ENCODE results near the gene ZNF444.
"Not testable (repeated sequence)": the region's sequence is repeated elsewhere in the genome, so short reads cannot be mapped to it uniquely, and the experiment has no call there.

Gene ZNF444

DNA sequence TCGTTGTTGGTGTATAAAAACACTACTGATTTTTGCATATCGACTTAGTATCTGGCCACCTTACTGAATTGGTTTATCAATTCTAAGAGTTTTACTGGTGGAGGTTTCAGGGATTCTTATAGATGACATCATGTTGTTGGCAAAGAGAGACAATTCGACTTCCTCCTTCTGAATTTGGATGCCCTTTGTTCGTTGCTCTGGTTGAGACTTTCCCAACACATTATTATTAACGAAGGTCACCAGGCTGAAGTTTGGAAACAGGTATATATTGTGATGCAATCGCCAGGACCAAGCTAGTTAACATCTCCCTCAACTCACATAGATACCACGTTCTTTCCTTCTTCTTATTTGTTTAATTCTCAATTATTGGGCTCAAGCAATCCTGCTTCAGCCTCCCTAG is 58.6 kb downstream of the ZNF444 start:
- DNase-seq (ENCODE audit: low read depth, low spot score) = no peak
- ChIA-PET POLR2A (no interaction called here), CTCF (no interaction called here)
- H3K4me3 ChIP-seq (ENCODE audit: low read depth, low read length) = no peak overlapping the region
- TF ChIP-seq, protein P1, sequence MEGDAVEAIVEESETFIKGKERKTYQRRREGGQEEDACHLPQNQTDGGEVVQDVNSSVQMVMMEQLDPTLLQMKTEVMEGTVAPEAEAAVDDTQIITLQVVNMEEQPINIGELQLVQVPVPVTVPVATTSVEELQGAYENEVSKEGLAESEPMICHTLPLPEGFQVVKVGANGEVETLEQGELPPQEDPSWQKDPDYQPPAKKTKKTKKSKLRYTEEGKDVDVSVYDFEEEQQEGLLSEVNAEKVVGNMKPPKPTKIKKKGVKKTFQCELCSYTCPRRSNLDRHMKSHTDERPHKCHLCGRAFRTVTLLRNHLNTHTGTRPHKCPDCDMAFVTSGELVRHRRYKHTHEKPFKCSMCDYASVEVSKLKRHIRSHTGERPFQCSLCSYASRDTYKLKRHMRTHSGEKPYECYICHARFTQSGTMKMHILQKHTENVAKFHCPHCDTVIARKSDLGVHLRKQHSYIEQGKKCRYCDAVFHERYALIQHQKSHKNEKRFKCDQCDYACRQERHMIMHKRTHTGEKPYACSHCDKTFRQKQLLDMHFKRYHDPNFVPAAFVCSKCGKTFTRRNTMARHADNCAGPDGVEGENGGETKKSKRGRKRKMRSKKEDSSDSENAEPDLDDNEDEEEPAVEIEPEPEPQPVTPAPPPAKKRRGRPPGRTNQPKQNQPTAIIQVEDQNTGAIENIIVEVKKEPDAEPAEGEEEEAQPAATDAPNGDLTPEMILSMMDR (IDR thresholded peaks at IDR 0.05; ENCODE audit: insufficient read depth, low read length, missing control alignments) = no peak

DNA sequence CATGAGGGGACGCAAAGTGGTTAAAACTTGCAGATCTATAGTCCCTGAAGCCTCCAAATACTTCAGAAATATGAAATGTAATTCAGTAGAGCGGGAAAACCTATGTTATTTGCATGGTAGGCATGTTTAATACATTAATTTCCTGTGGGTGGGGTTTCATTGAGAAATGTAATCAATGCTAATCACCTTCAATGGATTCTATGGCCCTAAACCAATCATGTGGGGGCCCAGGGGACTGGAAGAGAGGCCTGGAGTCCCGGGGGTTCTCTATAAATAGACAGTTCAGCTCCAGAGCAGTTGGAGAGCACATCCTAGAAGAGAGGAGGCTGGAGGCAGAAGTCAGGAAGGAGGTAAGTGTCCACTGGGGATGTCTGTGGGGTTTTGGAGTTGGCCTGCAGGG is 60.9 kb downstream of the ZNF444 start, which contains the start of gene ZSCAN5C:
TSS of gene ZSCAN5C (plus strand) at position 301 of the 400 bp plus-strand sequence. CDS start 3,641 bp downstream, outside the sequence.
- TF ChIP-seq, protein P1 (IDR thresholded peaks at IDR 0.05; ENCODE audit: insufficient read depth, low read length, missing control alignments) = no peak
- DNase-seq (ENCODE audit: low read depth, low spot score) = no peak
- ChIA-PET CTCF (no interaction called here), POLR2A (no interaction called here)
- no peak within 1 kb of the TSS for H3K4me3 ChIP-seq (ENCODE audit: low read depth, low read length)

DNA sequence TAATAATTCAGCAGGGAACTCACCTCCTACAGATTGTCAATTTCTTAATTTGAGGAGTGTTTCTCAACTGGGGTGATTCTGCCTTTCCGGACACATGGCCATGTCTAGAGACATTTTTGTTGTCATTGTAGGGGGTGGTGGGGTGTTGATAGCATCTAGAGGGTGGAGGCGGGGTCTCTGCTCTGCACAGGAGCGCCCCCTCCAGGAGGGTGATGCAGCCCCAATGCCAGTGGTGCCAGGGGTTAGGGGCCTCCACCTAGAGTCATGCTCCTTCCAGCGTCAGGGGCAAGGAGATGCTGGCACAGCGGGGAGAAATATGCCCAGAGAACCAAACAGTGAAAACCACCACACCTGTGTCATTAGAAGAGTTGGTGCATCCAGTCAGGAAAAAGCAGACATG is 66.5 kb downstream of the ZNF444 start:
- POLR2A ChIA-PET; DNase-seq (ENCODE audit: low read depth, low spot score); H3K4me3 ChIP-seq (ENCODE audit: low read depth, low read length); CTCF ChIA-PET: not testable (repeated sequence)

DNA sequence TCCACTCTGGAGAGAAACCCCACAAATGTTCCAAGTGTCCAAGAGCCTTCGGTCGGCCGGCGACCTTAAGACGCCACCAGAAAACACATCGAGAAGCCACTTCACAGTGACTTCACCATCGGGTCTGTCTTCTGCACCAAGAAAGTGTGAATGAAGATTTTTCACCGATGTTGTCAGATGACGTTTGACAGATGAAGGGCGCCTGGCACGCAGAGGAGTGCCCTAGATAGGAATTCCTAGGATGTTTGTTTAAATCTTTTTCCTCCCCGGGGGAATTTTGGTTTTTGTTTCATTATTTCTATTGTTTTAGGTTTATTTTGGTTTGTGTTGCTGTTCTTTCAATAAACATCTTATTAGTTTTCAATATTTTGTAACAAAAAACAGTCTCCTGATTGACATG is 68.0 kb downstream of the ZNF444 start:
- TF ChIP-seq, protein P1 (IDR thresholded peaks at IDR 0.05; ENCODE audit: insufficient read depth, low read length, missing control alignments) = no peak
- CTCF ChIA-PET = no interaction called here

DNA sequence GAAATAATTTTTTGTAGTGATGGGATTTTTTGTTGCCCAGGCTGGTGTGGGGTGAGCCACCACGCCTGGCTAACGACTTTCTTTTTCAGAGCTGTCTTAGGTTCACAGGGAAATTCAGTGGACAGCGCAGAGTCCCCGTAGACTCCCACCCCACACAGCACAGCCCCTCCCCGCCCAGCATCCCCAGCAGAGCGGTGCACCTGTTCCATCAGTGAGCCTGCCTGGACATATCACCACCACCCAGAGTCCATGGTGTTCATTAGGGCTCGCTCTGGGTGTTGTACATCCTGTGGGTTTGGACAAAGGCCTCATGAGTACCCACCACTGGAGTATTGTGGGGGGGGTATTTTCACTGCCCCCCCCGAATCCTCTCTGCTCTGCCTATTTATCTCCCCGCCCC is 68.9 kb downstream of the ZNF444 start:
- H3K4me3 ChIP-seq (ENCODE audit: low read depth, low read length); DNase-seq (ENCODE audit: low read depth, low spot score); POLR2A ChIA-PET: not testable (repeated sequence)
- CTCF ChIA-PET = interaction anchor here (1.9 kb wide), 1 partner anchor 134 kb away, joined by 4 read pairs; no protein-coding TSS in a partner anchor

More for the DNA sequence above, 68.0 kb downstream of the ZNF444 start:
- POLR2A ChIA-PET = no interaction called here
- no peak overlapping the region for H3K4me3 ChIP-seq (ENCODE audit: low read depth, low read length)
- DNase-seq (ENCODE audit: low read depth, low spot score) = no peak

Measured in AG04449 (cell line).